Spleen (tissue), 7 donors: Measurements from ENCODE around the gene IL17C.

ENCODE experiments used
- CTCF ChIP-seq, 11 experiments: fragments of 200-600 bp in 7 of 11; fragments of 450-650 bp in 4 of 11; sonication (generic) in 4 of 11; IDR thresholded peaks in 8 of 11; conservative IDR thresholded peaks in 3 of 11; 1 replicate in 7 of 11; 2 replicates in 4 of 11; pipeline versions ENCODE4 v1.4.0 to v1.8.0; 2016 to 2021; ENCODE audit warnings: antibody characterized with exemption in 11 of 11, inconsistent platforms in 4 of 11, mild to moderate bottlenecking in 1 of 11
- POLR2A ChIP-seq, 3 donors: fragments of 450-650 bp; IDR thresholded peaks; one replicate each; pipeline ENCODE4 v1.5.1; 2017; ENCODE audit warnings: antibody characterized with exemption in 3 of 3, mild to moderate bottlenecking in 1 of 3
- donor health status: DM: no; HTN: no; CAD: no; lungs with moderate emphysema.
- donor health status: DM: no; HTN: no; CAD: no.
- donor health status: DM: no; HTN: no; CAD: no.

GRCh38 chr16:88655053-88655732, 16.8 kb downstream of the IL17C start:
- TF ChIP-seq CTCF (IDR thresholded peaks at IDR 0.05 in 8 of 11, conservative IDR thresholded peaks at IDR 0.05 in 3 of 11) (no peak), POLR2A (IDR thresholded peaks at IDR 0.05) (no peak)
